Left cardiac atrium (tissue), 4 donors: ENCODE results near the gene ITSN1. TPM values are rescaled to one million over a fixed set of nuclear protein-coding genes. Genes with fewer than 3 reads are reported as not detected.
A peak's percentile ranks its signal among the peaks of the same experiment; 100 is the strongest.

Experiments
- ATAC-seq, 2 donors: fragments of 200-7000 bp; cut with Tn5 transposase; one replicate each; pipeline ENCODE4 v1.9.1; 2020; ENCODE audit warnings: mild to moderate bottlenecking in 2 of 2, moderate library complexity in 2 of 2
- DNase-seq: peaks from one replicate; pipeline ENCODE4 v3.0.0-alpha.2; 2020
- intact Hi-C, 2 donors: fragments of 100-400 bp; cut with DNase I; formaldehyde crosslinking; loops; one replicate each; pipeline versions ENCODE4 v1.14.1 to v1.15.1; 2022 to 2023
- total RNA-seq, 2 donors: library from RNA; stranded (reverse); fragmentation: NEBNext Ultra II Directional; extraction: Animal tissue kit (Norgen Biotek cat#: 25700); gene quantifications; one replicate each; pipeline ENCODE4 v1.2.1, GENCODE V29; 2021
- donor health status: DM: no; HTN: yes; CAD: no.
- donor health status: DM: no; HTN: yes; CAD: no; lungs with severe emphysema.
- donor health status: DM: yes; HTN: yes; CAD: no.
- donor health status: Dilated cardiomyopathy.

The ITSN1 gene
- total RNA-seq, 2 donors from 2014 or later, result 59.2 to 75.3 TPM

DNA sequence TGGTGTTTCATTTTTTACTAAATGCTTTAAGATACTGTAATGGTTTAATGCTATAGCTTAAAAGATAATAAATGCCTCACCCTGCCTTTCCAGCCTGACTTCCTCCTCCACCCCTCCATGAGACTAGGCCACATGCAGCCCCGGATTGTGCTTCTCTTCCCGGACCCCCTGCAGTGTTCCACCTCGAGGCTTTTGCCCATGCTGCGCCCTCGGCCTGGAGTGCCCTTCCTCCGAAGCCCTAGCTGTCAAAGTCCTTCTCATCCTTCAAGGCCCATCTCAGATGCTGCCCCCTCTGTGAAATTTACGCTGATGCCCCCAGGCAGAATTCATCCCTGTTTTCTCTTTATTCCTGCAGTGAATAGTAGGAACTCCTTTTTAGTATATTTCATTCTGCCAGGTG lies 174.8 kb downstream of the ITSN1 start:
- no peak for ATAC-seq

GRCh38 chr21:33817663-33818451 lies 175.6 kb downstream of the ITSN1 start:
- DNase-seq (no peak), ATAC-seq (no peak)
- intact Hi-C loops, result no loop called here

More for the DNA sequence above, 174.8 kb downstream of the ITSN1 start:
- intact Hi-C loops, result no loop called here
- DNase-seq, result no peak

- DNase-seq (no peak), ATAC-seq (no peak)
- intact Hi-C loops, result no loop called here
Observed at GRCh38 chr21:33820230-33820770, 178.0 kb downstream of the ITSN1 start.

DNA sequence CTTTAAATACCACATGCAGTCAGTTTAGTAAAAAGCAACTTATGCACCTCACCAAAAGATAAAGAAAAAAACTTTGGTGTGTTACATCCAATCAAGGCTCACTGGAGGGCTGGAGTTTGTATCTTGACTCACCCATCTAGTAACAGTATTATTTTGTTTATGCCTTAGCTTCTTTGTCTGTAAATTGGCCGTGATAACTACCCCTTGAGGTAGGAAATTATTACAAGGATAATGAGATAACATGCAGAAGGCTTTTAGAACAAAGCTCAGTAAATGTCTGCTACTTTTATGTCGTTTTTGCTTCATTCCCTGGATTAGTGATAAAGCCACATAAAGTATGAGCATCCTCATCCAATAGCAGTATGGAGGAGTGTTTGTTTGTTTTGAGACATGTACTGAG lies 178.5 kb downstream of the ITSN1 start:
- DNase-seq (no peak), ATAC-seq (no peak)
- intact Hi-C loops, result no loop called here

- ATAC-seq (no peak), DNase-seq (no peak)
- intact Hi-C loops, result no loop called here
Observed at GRCh38 chr21:33821503-33822322, 179.4 kb downstream of the ITSN1 start.

GRCh38 chr21:33824156-33824941 lies 182.0 kb downstream of the ITSN1 start:
- ATAC-seq, result no peak
- intact Hi-C loops, result no loop called here
- no peak for DNase-seq

DNA sequence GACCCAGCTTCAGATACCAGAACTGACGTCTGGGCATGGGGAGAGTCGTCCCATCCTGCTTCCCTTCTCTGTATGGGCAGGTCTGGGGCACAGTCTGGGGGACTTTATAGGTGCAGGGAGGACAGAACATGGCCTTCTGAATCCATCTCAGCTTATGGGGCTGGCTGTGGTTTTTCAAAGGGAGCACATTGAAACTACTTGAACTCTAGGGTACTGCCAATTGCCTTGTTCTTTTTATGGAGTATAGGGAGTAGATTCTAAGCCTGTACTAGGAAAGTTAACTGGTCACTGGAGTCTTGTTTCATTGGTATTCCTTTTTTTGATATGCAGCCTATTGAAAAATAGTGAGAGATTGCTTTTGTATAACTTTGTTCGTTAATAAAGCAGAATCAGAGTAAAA lies 183.1 kb downstream of the ITSN1 start:
- ATAC-seq (no peak), DNase-seq (no peak)
- intact Hi-C loops, result no loop called here

DNA sequence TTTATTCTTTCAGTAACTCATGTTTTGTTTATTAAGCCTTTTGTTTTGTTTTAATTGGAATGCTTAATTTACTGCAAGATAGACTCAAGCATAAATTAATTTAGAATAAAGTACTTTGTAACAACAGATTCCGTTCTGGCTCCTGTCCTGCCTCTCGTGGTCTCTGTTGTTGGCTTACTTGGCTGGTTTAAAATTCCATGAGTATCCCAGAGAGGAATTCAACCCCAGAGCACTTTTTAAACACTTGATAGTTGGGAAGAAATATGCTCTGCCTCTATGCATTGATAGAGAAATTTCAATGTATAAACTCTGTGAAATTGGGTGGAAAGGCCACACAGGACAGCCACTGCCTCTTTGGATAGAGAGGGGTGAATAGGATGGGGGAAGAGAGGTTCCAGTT lies 183.6 kb downstream of the ITSN1 start:
- DNase-seq (no peak), ATAC-seq (no peak)
- intact Hi-C loops, result no loop called here

- ATAC-seq, result peak; percentile 82 to 88
- intact Hi-C loops, result no loop called here
- DNase-seq, result no peak
Observed at GRCh38 chr21:33828083-33828482, 185.8 kb downstream of the ITSN1 start.

DNA sequence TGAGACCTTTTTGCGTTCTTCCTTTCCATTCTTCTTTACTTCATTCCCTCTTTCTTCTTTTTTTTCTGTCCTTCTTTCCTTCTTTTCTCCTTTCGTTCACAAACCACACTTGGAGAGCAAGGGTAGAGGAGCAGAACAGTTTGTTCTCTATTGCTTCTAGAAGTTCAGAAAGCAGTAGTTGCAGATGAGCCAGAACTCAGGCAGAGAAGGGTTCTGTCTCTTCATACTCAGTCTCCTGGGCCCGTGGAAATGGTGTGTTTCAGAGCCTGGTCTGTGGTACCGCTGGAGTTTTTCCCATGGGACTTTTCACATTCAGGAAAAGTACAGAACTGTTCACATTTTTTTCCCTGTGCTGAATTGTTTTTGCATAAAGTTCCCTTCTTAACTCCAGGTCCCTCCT lies 186.3 kb downstream of the ITSN1 start:
- ATAC-seq (peak in 1 of 2 donors; percentile 49), DNase-seq (no peak)
- intact Hi-C loops, result no loop called here

DNA sequence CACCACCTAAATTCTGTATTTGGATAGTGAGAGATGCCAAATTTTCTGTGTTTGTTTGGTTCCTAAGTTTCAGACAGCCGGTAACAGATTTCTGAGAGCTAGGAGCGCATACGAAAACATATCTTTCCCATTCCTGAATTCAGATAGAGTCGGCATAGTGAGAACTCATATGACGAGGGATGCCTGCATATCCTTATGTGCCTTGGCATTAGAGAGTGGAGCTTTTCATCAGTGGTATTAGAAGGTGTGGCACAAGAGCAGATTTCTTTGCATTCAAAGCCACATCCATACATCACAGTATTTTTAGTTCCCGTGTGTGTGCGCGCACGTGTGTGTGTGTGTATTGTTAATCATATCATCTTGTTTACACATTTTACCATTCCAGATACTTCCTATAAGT lies 187.5 kb downstream of the ITSN1 start:
- intact Hi-C loops, result no loop called here
- ATAC-seq (no peak), DNase-seq (no peak)

GRCh38 chr21:33831962-33832659 lies 189.8 kb downstream of the ITSN1 start:
- no peak for DNase-seq

DNA sequence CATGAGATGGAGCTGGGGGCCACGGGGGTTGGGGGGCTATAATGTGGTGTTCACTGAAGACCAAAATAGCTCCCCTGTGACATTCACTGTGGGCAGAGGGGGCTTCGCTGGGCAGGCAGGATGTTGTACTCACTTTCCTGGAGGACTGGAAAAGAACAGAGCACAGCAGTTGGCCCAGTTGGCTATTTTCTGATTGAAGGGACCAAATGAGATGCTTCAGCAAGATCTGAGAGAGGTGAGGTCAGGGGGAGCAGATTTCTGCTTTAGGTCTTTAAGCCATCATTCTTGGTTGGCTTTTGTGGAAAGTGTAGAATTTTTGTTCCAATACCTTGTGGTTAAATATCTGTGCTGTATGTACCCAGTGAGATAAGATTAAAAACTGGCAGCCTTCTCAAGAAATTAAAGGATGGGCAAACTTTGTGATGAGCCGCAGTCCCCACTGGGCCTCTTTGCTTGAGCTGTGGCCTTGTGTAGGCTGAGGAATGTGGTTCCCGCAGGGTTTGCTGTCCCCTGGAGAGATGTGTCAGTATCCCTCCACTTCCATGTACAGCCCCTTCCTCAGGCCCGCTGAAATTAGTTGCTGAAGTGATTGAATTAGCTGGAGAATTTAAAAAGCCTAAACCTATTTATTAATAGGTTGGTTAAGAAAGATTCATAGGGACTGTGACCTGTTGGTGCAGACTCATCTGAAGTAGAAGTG lies 192.7 kb downstream of the ITSN1 start:
- intact Hi-C loops, result no loop called here
- ATAC-seq (no peak), DNase-seq (no peak)

More at GRCh38 chr21:33831962-33832659, 189.8 kb downstream of the ITSN1 start:
- no peak for ATAC-seq
- intact Hi-C loops, result no loop called here

- no peak for DNase-seq
- no peak for ATAC-seq
- intact Hi-C loops, result no loop called here
Observed at GRCh38 chr21:33835920-33836319, 193.6 kb downstream of the ITSN1 start.

DNA sequence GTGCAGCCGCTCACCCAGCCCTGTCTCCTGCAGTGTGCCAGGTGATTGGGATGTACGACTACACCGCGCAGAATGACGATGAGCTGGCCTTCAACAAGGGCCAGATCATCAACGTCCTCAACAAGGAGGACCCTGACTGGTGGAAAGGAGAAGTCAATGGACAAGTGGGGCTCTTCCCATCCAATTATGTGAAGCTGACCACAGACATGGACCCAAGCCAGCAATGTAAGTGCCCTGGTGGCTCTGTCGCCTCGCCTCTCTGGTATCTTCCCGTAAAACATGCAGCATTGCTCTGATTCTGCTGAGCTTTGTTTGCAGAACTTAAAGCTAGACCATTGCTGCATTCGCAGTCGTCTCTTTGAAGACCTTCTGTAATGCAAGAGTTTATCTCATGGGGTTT lies 194.1 kb downstream of the ITSN1 start:
- DNase-seq (no peak), ATAC-seq (no peak)
- intact Hi-C loops, result no loop called here

DNA sequence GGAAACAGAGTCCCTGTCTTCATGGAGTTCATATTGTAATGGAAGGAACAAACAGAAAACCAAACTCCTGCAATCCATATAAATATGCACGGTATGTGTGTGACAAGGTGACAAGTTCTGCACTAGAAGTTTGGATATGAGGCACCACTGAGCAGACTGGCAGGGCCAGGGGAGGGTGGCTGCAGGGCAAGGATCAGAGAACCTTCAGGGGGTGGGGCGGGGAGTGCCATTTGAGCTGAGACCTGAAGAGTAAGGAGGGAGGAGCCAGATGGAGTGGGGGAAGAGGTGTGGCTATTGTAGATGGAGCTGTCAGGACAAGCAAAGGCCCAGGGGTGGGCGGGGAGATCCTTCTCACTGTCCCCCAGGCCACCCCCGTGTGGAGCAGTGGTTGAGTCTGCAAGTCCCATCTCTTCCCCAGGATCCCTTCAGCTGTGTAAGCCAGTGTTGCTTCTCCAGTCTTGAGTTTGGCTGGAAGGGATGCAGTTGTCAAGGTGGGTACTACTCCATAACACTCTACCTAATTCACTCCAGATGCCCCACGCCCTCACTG lies 196.9 kb downstream of the ITSN1 start:
- intact Hi-C loops, result no loop called here
- ATAC-seq (no peak), DNase-seq (no peak)

DNA sequence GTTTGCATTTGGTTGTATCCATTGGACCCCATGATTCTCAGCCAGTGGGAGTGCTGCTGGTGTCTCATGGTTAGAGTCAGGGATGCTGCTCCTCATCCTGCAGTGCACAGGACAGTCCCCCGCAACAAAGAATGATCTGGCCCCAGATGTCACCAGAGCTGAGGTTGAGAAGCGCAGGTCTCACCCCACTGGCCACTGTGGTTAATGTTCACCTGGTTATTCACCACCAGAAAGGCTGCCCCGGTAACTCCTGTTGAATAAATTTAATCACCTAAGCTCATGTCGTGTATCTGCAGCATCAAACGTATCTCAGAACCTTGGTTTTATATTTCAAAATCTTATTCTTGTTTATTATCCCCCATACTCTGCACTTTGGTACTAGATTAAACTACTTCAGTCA lies 197.5 kb downstream of the ITSN1 start:
- DNase-seq (no peak), ATAC-seq (no peak)
- intact Hi-C loops, result no loop called here

- no peak for DNase-seq
- intact Hi-C loops, result no loop called here
Observed at GRCh38 chr21:33840771-33841170, 198.5 kb downstream of the ITSN1 start.

More at GRCh38 chr21:33840771-33841170, 198.5 kb downstream of the ITSN1 start:
- ATAC-seq, result no peak
